ENCODE results near the gene TMEM109.
"Not testable (repeated sequence)": the region's sequence is repeated elsewhere in the genome, so short reads cannot be mapped to it uniquely, and the experiment has no call there.

Gene TMEM109

GRCh38 chr11:60909680-60910280 is 4.2 kb upstream of the TMEM109 start:
- not testable (repeated sequence) for DNase-seq (ENCODE audit: low read depth in 2 of 2, low spot score in 1 of 2)

GRCh38 chr11:60910281-60910687 is 3.7 kb upstream of the TMEM109 start:
- no peak for DNase-seq (ENCODE audit: low read depth in 2 of 2, low spot score in 1 of 2)

- DNase-seq (ENCODE audit: low read depth in 2 of 2, low spot score in 1 of 2): no peak
These were observed 3.1 kb upstream of the TMEM109 start for GRCh38 chr11:60910711-60911380.

- DNase-seq (ENCODE audit: low read depth in 2 of 2, low spot score in 1 of 2): no peak
These were observed 1.6 kb upstream of the TMEM109 start for GRCh38 chr11:60912223-60912850.

GRCh38 chr11:60912851-60913528 is 968 bp upstream of the TMEM109 start:
- no peak for DNase-seq (ENCODE audit: low read depth in 2 of 2, low spot score in 1 of 2)

GRCh38 chr11:60914633-60915247 is 782 bp downstream of the TMEM109 start:
- no peak for DNase-seq (ENCODE audit: low read depth in 2 of 2, low spot score in 1 of 2)

GRCh38 chr11:60915248-60915914 is 1.4 kb downstream of the TMEM109 start:
- peak; percentile 39 to 44 for DNase-seq (ENCODE audit: low read depth in 2 of 2, low spot score in 1 of 2)

- DNase-seq (ENCODE audit: low read depth in 2 of 2, low spot score in 1 of 2): no peak
These were observed 2.8 kb downstream of the TMEM109 start for GRCh38 chr11:60916669-60917206.

GRCh38 chr11:60917267-60917666 is 3.3 kb downstream of the TMEM109 start:
- DNase-seq (ENCODE audit: low read depth in 2 of 2, low spot score in 1 of 2): no peak

GRCh38 chr11:60918251-60918938 is 4.4 kb downstream of the TMEM109 start:
- DNase-seq (ENCODE audit: low read depth in 2 of 2, low spot score in 1 of 2): no peak

- no peak for DNase-seq (ENCODE audit: low read depth in 2 of 2, low spot score in 1 of 2)
These were observed 4.9 kb downstream of the TMEM109 start for GRCh38 chr11:60918939-60919265.

GRCh38 chr11:60919320-60919719 is 5.4 kb downstream of the TMEM109 start:
- no peak for DNase-seq (ENCODE audit: low read depth in 2 of 2, low spot score in 1 of 2)

- no peak for DNase-seq (ENCODE audit: low read depth in 2 of 2, low spot score in 1 of 2)
These were observed 6.0 kb downstream of the TMEM109 start for GRCh38 chr11:60919956-60920355.

- DNase-seq (ENCODE audit: low read depth in 2 of 2, low spot score in 1 of 2): no peak
These were observed 7.3 kb downstream of the TMEM109 start for GRCh38 chr11:60921259-60921658.

GRCh38 chr11:60921777-60922335 is 7.9 kb downstream of the TMEM109 start:
- DNase-seq (ENCODE audit: low read depth in 2 of 2, low spot score in 1 of 2): no peak

GRCh38 chr11:60922906-60923305 is 8.9 kb downstream of the TMEM109 start:
- no peak for DNase-seq (ENCODE audit: low read depth in 2 of 2, low spot score in 1 of 2)

GRCh38 chr11:60923326-60923725 is 9.4 kb downstream of the TMEM109 start:
- DNase-seq (ENCODE audit: low read depth in 2 of 2, low spot score in 1 of 2): no peak

GRCh38 chr11:60923800-60924109 is 9.8 kb downstream of the TMEM109 start:
- no peak for DNase-seq (ENCODE audit: low read depth in 2 of 2, low spot score in 1 of 2)

- DNase-seq (ENCODE audit: low read depth in 2 of 2, low spot score in 1 of 2): no peak
These were observed 10.3 kb downstream of the TMEM109 start, which contains the start of gene TMEM132A for GRCh38 chr11:60924110-60924905. TMEM132A (plus strand) TSS chr11:60924460; CDS start chr11:60924634, 174 bp downstream.

Data from stimulated activated CD8-positive, alpha-beta memory T cell treated with anti-CD3 and anti-CD28 coated beads, Interleukin-4, amount 100 ng/mL, for 1 hour (primary cell).